Lower leg skin (tissue), 4 donors: ENCODE measurements around the gene RYR2. TPM values are rescaled to one million over a fixed set of nuclear protein-coding genes. Genes with fewer than 3 reads are reported as not detected.

ENCODE experiments used
- DNase-seq, 2 donors: peaks; one replicate each; pipeline ENCODE4 v3.0.0-alpha.2; 2019; ENCODE audit warnings: low spot score in 2 of 2
- H3K4me3 ChIP-seq: fragments of 200-600 bp; sonication (generic); 2 replicates; pipeline ENCODE4 v1.5.1; 2017; ENCODE audit warnings: mild to moderate bottlenecking, low read depth; ENCODE audit not compliant: poor library complexity, severe bottlenecking
- CTCF ChIP-seq, 3 donors: fragments of 450-650 bp; IDR thresholded peaks; one replicate each; pipeline ENCODE4 v1.5.1; 2016; ENCODE audit warnings: antibody characterized with exemption in 3 of 3, mild to moderate bottlenecking in 3 of 3, moderate library complexity in 2 of 3
- POLR2A ChIP-seq, 2 donors: fragments of 450-650 bp; IDR thresholded peaks; one replicate each; pipeline ENCODE4 v1.6.1; 2016 to 2017; ENCODE audit warnings: antibody characterized with exemption in 2 of 2, mild to moderate bottlenecking in 1 of 2, moderate library complexity in 1 of 2
- WGBS, 2 donors: methylation state at CpG; one replicate each; pipeline ENCODE4 v1.1.5; 2018; 5-methylcytosine and 5-hydroxymethylcytosine counted together
- intact Hi-C: fragments of 100-400 bp; cut with DNase I; formaldehyde crosslinking; loops from one replicate; pipeline ENCODE4 v1.15.0; 2023; ENCODE audit warnings: low total_unique reads
- total RNA-seq, 4 donors: library from RNA; depleted of rRNA; stranded (reverse); fragments of >200 nt; gene quantifications; one replicate each; pipeline ENCODE4 v1.1.0, GENCODE V29; 2016

RYR2 gene
- total RNA-seq, 4 donors from 2014 or later, result 0.19 to 0.97 (median 0.66) TPM

GRCh38 chr1:237108297-237109040 lies 66.5 kb downstream of the RYR2 start:
- WGBS, 2 donors, result 60% methylated on average over 8 of the region's 8 CpGs
- TF ChIP-seq POLR2A (IDR thresholded peaks at IDR 0.05) (no peak), CTCF (IDR thresholded peaks at IDR 0.05) (no peak)
- intact Hi-C loops, result no loop called here
- no peak for DNase-seq
- H3K4me3 ChIP-seq, result no peak overlapping the region

GRCh38 chr1:237111807-237112206 lies 69.8 kb downstream of the RYR2 start:
- intact Hi-C loops, result no loop called here
- 57 to 70% methylated on average over 2 of the region's 2 CpGs for WGBS, 2 donors
- no peak for DNase-seq
- TF ChIP-seq CTCF (IDR thresholded peaks at IDR 0.05) (no peak), POLR2A (IDR thresholded peaks at IDR 0.05) (no peak)
- no peak overlapping the region for H3K4me3 ChIP-seq

- no peak for DNase-seq
- no peak overlapping the region for H3K4me3 ChIP-seq
- intact Hi-C loops, result no loop called here
- 49 to 61% methylated on average over 4 of the region's 4 CpGs for WGBS, 2 donors
- TF ChIP-seq CTCF (IDR thresholded peaks at IDR 0.05) (no peak), POLR2A (IDR thresholded peaks at IDR 0.05) (no peak)
Observed at GRCh38 chr1:237112663-237113062, 70.7 kb downstream of the RYR2 start.

DNA sequence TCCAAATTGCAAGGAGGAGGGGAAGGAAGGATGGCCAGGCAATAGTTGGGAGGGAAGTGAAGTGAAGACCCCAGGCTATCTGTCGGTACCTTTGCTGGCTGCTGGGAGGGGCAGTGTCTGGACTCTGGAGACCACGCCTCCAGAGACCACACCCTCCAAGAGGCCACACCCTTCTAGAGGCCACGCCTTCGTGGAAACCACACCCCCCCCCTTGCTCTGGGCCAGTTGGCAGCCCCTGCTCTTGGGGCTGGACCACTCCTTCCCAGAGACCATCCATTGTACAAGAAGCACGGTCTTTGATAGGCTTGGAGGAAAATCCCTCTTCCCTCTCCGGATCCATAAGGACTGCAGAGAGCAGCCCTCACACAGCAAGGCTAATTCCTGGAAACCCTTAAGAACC lies 73.1 kb downstream of the RYR2 start:
- intact Hi-C loops, result no loop called here
- H3K4me3 ChIP-seq, result no peak overlapping the region
- no peak for TF ChIP-seq CTCF (IDR thresholded peaks at IDR 0.05)
- no peak for TF ChIP-seq POLR2A (IDR thresholded peaks at IDR 0.05)
- 66 to 68% methylated on average over 6 of the region's 6 CpGs for WGBS, 2 donors
- no peak for DNase-seq

DNA sequence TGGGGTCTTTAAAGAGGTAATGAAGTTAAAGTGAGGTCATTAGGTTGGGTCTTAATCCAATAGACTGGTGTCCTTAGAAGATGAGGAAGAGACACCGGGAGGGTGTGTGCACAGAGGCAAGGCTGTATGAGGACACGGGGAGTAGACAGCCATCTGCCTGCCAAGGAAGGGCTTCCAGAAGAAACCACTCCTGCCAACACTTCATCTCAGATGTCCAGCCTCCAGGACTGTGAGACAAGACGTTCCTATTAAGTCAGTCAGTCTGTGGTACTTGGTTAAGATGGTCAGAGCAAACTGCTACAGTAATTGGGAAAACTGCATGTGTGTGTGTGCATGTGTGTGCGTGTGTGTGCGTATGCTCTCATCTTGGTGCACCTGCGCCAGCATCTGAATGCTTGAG lies 77.1 kb downstream of the RYR2 start:
- no peak for DNase-seq
- intact Hi-C loops, result no loop called here
- TF ChIP-seq CTCF (IDR thresholded peaks at IDR 0.05) (no peak), POLR2A (IDR thresholded peaks at IDR 0.05) (no peak)
- no peak overlapping the region for H3K4me3 ChIP-seq
- WGBS, 2 donors, result 78 to 84% methylated on average over 6 of the region's 6 CpGs

- 80 to 85% methylated on average over 5 of the region's 5 CpGs for WGBS, 2 donors
- intact Hi-C loops, result no loop called here
- TF ChIP-seq POLR2A (IDR thresholded peaks at IDR 0.05), result no peak
- TF ChIP-seq CTCF (IDR thresholded peaks at IDR 0.05), result no peak
- DNase-seq, result no peak
- no peak overlapping the region for H3K4me3 ChIP-seq
Observed at GRCh38 chr1:237120683-237121082, 78.7 kb downstream of the RYR2 start.
